C4-2B (cell line): ENCODE results near the gene STXBP1.

Experiments used
- H3K27ac ChIP-seq: fragments of 450-650 bp; 2 replicates; pipeline ENCODE4 v1.5.1; 2017
- CTCF ChIP-seq: fragments of 450-650 bp; conservative IDR thresholded peaks from 2 replicates; pipeline ENCODE4 v1.5.1; 2017; ENCODE audit warnings: mild to moderate bottlenecking
- ZFX ChIP-seq: fragments of 450-650 bp; IDR thresholded peaks from 2 replicates; pipeline ENCODE4 v1.6.1; 2017

STXBP1 gene

DNA sequence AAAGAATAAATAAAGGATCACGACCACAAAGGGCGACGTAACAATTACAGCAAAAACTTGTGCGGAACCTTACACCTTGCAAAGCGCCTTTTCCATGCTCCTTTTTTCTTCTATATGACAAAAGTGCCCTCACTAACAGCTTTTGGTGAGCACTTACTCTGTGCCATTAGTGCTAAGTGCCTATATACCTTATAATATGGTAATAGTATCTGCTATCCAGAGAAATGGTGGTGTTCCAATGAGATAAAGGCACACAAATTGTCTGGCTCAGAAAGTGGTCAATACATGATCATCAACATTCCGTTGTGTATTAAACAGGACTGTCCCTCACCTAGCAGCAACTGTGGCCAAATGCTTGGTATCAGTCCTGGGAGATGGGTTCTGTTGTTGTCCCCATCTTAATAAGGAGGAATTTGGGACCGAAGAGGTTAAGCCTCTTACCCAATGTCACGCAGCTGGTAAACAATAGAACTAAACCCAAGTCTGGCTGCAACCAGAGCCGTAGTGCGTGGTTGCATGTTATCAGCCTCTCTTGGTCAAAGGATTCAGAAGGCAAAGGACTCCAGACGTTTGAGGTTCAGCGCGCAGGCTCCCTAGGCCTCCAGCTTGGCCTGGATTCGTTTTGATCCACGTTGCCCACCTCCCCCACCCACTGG, 123.6 kb downstream of the STXBP1 start:
- no peak for TF ChIP-seq ZFX
- peak; percentile 39 for TF ChIP-seq CTCF
- peak overlapping the region; percentile 92; the same call in 1 of the 2 replicates for H3K27ac ChIP-seq

DNA sequence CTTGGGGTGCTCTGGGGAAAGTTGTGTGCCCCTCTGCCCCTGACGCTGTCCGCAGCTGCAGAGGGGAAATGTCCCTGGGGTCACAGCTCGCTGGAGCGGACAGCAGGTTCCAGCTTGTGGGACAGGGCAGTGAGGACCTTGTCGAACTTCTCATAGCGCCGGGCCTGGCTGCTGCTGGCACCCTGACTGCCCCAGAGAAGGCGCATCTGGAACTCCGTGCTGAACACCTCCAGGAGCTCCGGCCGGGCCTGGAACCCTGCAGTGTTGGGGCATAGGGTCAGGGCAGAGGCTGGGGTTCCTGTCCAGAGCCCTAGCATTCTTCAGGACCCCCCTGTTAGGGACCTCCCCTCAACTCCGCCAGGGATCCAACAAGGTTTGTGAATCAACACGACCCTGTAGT, 126.6 kb downstream of the STXBP1 start:
- TF ChIP-seq CTCF (no peak), ZFX (no peak)
- no peak overlapping the region for H3K27ac ChIP-seq

GRCh38 chr9:127739614-127740330, 127.7 kb downstream of the STXBP1 start:
- TF ChIP-seq CTCF (no peak), ZFX (no peak)
- H3K27ac ChIP-seq: peak overlapping the region; percentile 27; the same call in 1 of the 2 replicates

- TF ChIP-seq ZFX (no peak), CTCF (no peak)
- H3K27ac ChIP-seq: no peak overlapping the region
Measured at GRCh38 chr9:127741831-127742434, 129.9 kb downstream of the STXBP1 start.
